Hepatocyte (in vitro differentiated cells): ENCODE measurements around the gene ACTR3. TPM values are rescaled to one million over a fixed set of nuclear protein-coding genes. Genes with fewer than 3 reads are reported as not detected.

Source experiments
- DNase-seq: peaks from one replicate; pipeline ENCODE4 v3.0.0-alpha.2; 2016; ENCODE audit warnings: low spot score
- H2AFZ ChIP-seq: fragments of 200-600 bp; sonication (generic); 2 replicates; pipeline ENCODE4 v1.6.0; 2016; ENCODE audit warnings: antibody characterized with exemption, mild to moderate bottlenecking
- H3K27ac ChIP-seq: fragments of 200-600 bp; sonication (generic); 2 replicates; pipeline ENCODE4 v1.5.1; 2016; ENCODE audit warnings: mild to moderate bottlenecking
- H3K27me3 ChIP-seq: fragments of 200-600 bp; sonication (generic); 2 replicates; pipeline ENCODE4 v1.6.1; 2016
- H3K36me3 ChIP-seq: fragments of 200-600 bp; sonication (generic); replicated peaks from 2 replicates; pipeline ENCODE4 v1.5.1; 2016; ENCODE audit warnings: low read depth; ENCODE audit not compliant: insufficient read depth
- H3K4me1 ChIP-seq: fragments of 200-600 bp; sonication (generic); 2 replicates; pipeline ENCODE4 v1.5.1; 2016; ENCODE audit warnings: mild to moderate bottlenecking, moderate library complexity; ENCODE audit not compliant: insufficient read depth
- H3K4me2 ChIP-seq: fragments of 200-600 bp; sonication (generic); 2 replicates; pipeline ENCODE4 v1.6.0; 2016
- H3K4me3 ChIP-seq: fragments of 200-600 bp; sonication (generic); 2 replicates; pipeline ENCODE4 v1.5.1; 2016; ENCODE audit warnings: mild to moderate bottlenecking
- H3K79me2 ChIP-seq: fragments of 200-600 bp; sonication (generic); 2 replicates; pipeline ENCODE4 v1.6.0; 2017; ENCODE audit warnings: mild to moderate bottlenecking
- H3K9me2 ChIP-seq: fragments of 200-600 bp; sonication (generic); replicated peaks from 2 replicates; pipeline ENCODE4 v1.6.0; 2017; ENCODE audit warnings: mild to moderate bottlenecking; ENCODE audit not compliant: insufficient read depth
- H3K9me3 ChIP-seq: fragments of 200-600 bp; sonication (generic); 2 replicates; pipeline ENCODE4 v1.5.1; 2016; ENCODE audit warnings: low read depth, mild to moderate bottlenecking
- H4K20me1 ChIP-seq: fragments of 200-600 bp; sonication (generic); 2 replicates; pipeline ENCODE4 v1.6.0; 2016; ENCODE audit warnings: mild to moderate bottlenecking; ENCODE audit not compliant: insufficient read depth, poor library complexity, severe bottlenecking
- EZH2 ChIP-seq: fragments of 200-600 bp; sonication (generic); IDR thresholded peaks from 2 replicates; pipeline ENCODE4 v1.6.1; 2016; ENCODE audit warnings: antibody characterized with exemption, mild to moderate bottlenecking, borderline replicate concordance
- EZH2phosphoT487 ChIP-seq: fragments of 200-600 bp; sonication (generic); IDR thresholded peaks from one replicate; pipeline ENCODE4 v1.6.1; 2018; ENCODE audit warnings: antibody characterized with exemption, mild to moderate bottlenecking, low read depth, moderate library complexity; ENCODE audit not compliant: unreplicated experiment, severe bottlenecking
- WGBS: methylation state at CpG from one replicate; pipeline ENCODE4 v1.1.6; 2016; ENCODE audit warnings: low lambda C conversion rate; ENCODE audit errors: missing lambda C conversion rate; 5-methylcytosine and 5-hydroxymethylcytosine counted together
- polyA plus RNA-seq: library from polyadenylated mRNA; unstranded; fragments of >200 nt; fragmentation: Nextera tagmentation; extraction: Ambion mirVana; gene quantifications from 2 replicates; pipeline ENCODE4 v1.2.1, GENCODE V29; 2016
- total RNA-seq: library from RNA; depleted of rRNA; stranded (reverse); fragments of >200 nt; gene quantifications from 2 replicates; pipeline ENCODE4 v1.2.3, GENCODE V29; 2014
- TF ChIP-seq, protein P1 (sequence below): fragments of 200-600 bp; sonication (generic); IDR thresholded peaks from 2 replicates; pipeline ENCODE4 v1.5.1; 2016; ENCODE audit warnings: antibody characterized with exemption, mild to moderate bottlenecking; ENCODE audit not compliant: poor library complexity

ACTR3 gene
- total and polyA plus RNA-seq, 2 experiments from 2014 or later, result 140 to 194 TPM

DNA sequence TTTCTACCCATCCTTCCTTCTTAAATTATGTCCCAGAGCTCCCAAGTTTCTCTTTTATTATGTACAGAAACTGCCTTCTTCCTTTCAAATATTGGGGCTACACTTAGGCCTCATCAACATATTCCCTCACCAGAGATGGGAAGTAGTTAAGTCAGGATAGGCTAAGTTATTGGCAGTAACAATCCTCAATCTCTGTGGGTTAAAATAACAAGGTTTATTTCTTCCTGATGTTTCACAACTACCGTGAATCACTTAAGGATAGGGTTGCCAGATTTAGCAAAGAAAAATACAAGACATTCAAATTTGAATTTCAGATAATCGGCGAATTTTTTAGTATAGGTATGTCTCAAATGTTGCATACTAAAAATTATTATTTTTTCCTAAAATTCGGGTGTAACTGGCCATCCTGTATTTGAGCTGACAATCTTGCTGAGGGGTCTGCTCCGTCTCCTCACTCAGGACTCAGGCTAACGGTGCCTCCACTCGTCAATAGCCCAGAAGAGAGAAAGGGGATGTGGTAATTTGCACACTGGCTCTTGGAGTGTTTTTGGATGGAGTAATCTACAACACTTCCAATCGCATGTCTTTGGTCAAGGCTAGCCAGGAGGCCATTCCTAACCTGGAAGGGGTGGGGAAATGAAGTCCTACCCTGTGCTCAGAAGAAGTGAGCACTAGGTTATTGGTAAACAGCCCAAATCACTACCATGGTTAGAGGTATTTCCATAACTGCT lies 91.7 kb downstream of the ACTR3 start:
- TF ChIP-seq, protein P1, sequence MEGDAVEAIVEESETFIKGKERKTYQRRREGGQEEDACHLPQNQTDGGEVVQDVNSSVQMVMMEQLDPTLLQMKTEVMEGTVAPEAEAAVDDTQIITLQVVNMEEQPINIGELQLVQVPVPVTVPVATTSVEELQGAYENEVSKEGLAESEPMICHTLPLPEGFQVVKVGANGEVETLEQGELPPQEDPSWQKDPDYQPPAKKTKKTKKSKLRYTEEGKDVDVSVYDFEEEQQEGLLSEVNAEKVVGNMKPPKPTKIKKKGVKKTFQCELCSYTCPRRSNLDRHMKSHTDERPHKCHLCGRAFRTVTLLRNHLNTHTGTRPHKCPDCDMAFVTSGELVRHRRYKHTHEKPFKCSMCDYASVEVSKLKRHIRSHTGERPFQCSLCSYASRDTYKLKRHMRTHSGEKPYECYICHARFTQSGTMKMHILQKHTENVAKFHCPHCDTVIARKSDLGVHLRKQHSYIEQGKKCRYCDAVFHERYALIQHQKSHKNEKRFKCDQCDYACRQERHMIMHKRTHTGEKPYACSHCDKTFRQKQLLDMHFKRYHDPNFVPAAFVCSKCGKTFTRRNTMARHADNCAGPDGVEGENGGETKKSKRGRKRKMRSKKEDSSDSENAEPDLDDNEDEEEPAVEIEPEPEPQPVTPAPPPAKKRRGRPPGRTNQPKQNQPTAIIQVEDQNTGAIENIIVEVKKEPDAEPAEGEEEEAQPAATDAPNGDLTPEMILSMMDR, result no peak
- TF ChIP-seq EZH2, result no peak
- Histone ChIP-seq H3K4me3 (no peak overlapping the region), H3K79me2 (no peaks in the 10 kb centered on the region), H3K4me1 (peaks cover 12% of the 10 kb centered on the region), H3K27ac (no peak overlapping the region), H3K27me3 (no peaks in the 10 kb centered on the region), H2AFZ (no peak overlapping the region), H3K9me3 (no peaks in the 10 kb centered on the region), H3K4me2 (no peak overlapping the region), H3K9me2 (no peaks in the 10 kb centered on the region), H3K36me3 (no peaks in the 10 kb centered on the region), H4K20me1 (no peaks in the 10 kb centered on the region)
- WGBS, result 96% methylated on average over 8 of the region's 8 CpGs
- no peak for DNase-seq

DNA sequence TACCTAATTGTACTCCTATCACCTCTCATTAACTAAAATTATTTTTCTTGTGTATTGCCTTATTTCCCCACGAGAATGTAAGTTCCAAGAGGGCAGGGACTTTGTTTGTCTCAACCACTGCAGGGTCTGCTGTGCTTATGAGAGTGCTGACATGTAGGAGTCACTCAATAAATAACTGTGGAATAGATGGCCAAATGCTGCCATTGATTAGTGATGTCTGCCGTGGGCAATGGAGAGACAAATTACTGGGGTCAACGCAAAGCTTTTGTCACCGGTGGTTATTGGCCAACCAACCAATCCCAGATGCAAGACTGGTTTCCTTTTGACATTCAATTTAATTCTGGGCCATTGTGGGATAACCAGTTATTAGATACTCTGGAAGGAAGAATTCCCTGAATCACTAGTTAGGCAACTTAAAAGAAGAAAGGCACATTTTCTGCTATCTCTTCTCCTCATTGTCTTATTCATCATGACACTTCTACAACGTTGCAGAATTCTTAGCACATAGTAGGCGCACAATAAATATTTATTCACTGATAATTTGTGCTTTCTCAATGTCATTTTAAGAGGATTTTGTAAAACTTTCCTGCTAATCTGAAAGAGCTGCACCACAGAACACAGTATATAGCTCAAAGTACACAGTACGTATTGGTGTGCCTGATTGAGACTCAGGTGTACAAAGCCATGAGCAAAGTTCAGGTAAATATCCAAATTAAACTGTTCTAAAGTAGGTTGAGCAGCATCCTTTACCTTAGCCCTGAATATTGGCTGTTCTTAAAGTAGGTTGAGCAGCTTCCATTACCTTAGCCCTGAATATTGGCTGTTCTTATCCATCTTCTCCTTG lies 95.9 kb downstream of the ACTR3 start:
- H2AFZ ChIP-seq, result no peak overlapping the region
- WGBS, result 80% methylated on average over 7 of the region's 7 CpGs
- no peaks in the 10 kb centered on the region for H3K79me2 ChIP-seq
- no peak overlapping the region for H3K27ac ChIP-seq
- no peaks in the 10 kb centered on the region for H3K36me3 ChIP-seq
- peaks cover 4% of the 10 kb centered on the region for H3K4me1 ChIP-seq
- H3K27me3 ChIP-seq, result no peaks in the 10 kb centered on the region
- H3K9me3 ChIP-seq, result no peaks in the 10 kb centered on the region
- no peaks in the 10 kb centered on the region for H3K9me2 ChIP-seq
- TF ChIP-seq EZH2, result no peak
- no peak for TF ChIP-seq EZH2phosphoT487
- TF ChIP-seq, protein P1, result no peak
- DNase-seq, result no peak
- H3K4me2 ChIP-seq, result no peak overlapping the region
- no peaks in the 10 kb centered on the region for H4K20me1 ChIP-seq
- no peak overlapping the region for H3K4me3 ChIP-seq

DNA sequence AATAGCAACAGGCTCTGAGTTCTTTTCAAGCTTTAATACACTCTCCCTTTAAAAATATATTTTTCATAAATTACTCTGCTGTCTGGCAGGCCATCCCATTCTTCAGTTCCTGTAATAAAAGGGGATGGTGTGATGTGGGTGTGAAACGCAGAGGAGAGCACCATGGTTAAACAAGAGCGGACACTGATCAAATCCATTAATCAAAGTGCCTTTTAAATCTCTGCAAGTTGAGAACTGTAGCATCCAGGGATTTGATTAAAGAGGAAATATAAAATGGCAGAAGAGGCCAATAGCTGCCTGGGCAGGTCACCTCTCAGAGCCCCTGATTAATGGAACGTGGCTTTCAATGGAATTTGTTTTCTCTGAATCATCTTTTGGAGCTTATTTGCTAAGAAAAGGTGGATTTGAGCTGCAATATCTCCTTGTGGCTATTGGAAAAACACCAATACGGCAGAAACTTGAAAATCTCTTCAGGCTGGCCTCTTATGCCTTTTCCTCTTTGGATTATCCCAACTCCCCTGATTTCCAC lies 96.9 kb downstream of the ACTR3 start:
- Histone ChIP-seq H3K4me3 (no peak overlapping the region), H3K36me3 (no peaks in the 10 kb centered on the region), H3K27me3 (no peaks in the 10 kb centered on the region), H3K9me2 (no peaks in the 10 kb centered on the region), H3K27ac (no peak overlapping the region), H3K4me1 (peaks cover 4% of the 10 kb centered on the region), H4K20me1 (no peaks in the 10 kb centered on the region), H2AFZ (no peak overlapping the region), H3K79me2 (no peaks in the 10 kb centered on the region), H3K9me3 (no peaks in the 10 kb centered on the region), H3K4me2 (no peak overlapping the region)
- no peak for DNase-seq
- no peak for TF ChIP-seq EZH2
- WGBS, result 55% methylated on average over 4 of the region's 4 CpGs

DNA sequence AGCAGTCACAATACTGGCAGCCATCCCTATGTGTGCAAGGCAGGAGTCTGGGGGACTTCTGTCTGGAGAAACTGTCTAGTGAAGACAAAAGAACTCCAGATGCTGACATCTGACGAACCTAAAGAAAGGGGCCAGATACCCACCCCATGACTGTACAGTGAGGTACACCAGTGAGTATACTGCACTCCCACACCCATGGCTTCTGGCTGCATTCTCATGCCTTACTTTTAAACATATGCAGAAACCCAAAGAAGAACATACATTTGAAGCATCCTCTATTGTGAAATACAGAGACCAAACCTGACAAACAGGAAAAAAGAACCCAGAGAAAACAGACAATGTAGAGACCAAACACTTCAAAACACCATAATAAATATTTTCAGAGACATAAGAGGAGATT lies 102.2 kb downstream of the ACTR3 start:
- WGBS, result 79% methylated on average over 1 of the region's 1 CpG

More for the DNA sequence above, 102.2 kb downstream of the ACTR3 start:
- no peaks in the 10 kb centered on the region for H3K4me1 ChIP-seq
- H3K36me3 ChIP-seq, result no peaks in the 10 kb centered on the region
- H3K9me2 ChIP-seq, result no peaks in the 10 kb centered on the region
- no peak overlapping the region for H2AFZ ChIP-seq
- no peaks in the 10 kb centered on the region for H3K79me2 ChIP-seq
- no peaks in the 10 kb centered on the region for H3K9me3 ChIP-seq
- TF ChIP-seq EZH2 (no peak), EZH2phosphoT487 (no peak)
- TF ChIP-seq, protein P1, result no peak
- H4K20me1 ChIP-seq, result no peaks in the 10 kb centered on the region
- H3K4me3 ChIP-seq, result no peak overlapping the region
- DNase-seq, result no peak
- no peaks in the 10 kb centered on the region for H3K27me3 ChIP-seq
- H3K27ac ChIP-seq, result no peak overlapping the region
- no peak overlapping the region for H3K4me2 ChIP-seq
